NCI-H1092 (cell line): Measurements from ENCODE around the gene RHOXF2.
"Not testable (repeated sequence)": the region's sequence is repeated elsewhere in the genome, so short reads cannot be mapped to it uniquely, and the experiment has no call there.

Source experiments
- DNase-seq: peaks from one replicate; lab custom pipeline; 2025; lab: John Stamatoyannopoulos, UW

The RHOXF2 gene

GRCh38 chrX:120158313-120158712 is at the start of gene RHOXF2:
RHOXF2 (plus strand) TSS chrX:120158613; CDS start chrX:120158751, 138 bp downstream.
- DNase-seq = not testable (repeated sequence)

GRCh38 chrX:120109378-120109777 is 49.0 kb upstream of the RHOXF2 start:
- no peak for DNase-seq

- no peak for DNase-seq
These were observed 46.8 kb upstream of the RHOXF2 start for GRCh38 chrX:120111611-120112010.

GRCh38 chrX:120115438-120115963 is 42.9 kb upstream of the RHOXF2 start, which contains the start of gene RHOXF1:
RHOXF1 (minus strand) TSS chrX:120115913; CDS start chrX:120115862, 51 bp downstream.
- DNase-seq = no peak

GRCh38 chrX:120120223-120120622 is 38.2 kb upstream of the RHOXF2 start:
- DNase-seq = no peak

- no peak for DNase-seq
These were observed 33.0 kb upstream of the RHOXF2 start for GRCh38 chrX:120125444-120125843.

- not testable (repeated sequence) for DNase-seq
These were observed 30.0 kb upstream of the RHOXF2 start for GRCh38 chrX:120128306-120128846.

- no peak for DNase-seq
These were observed 22.3 kb upstream of the RHOXF2 start for GRCh38 chrX:120136128-120136527.

- DNase-seq = no peak
These were observed 21.6 kb upstream of the RHOXF2 start for GRCh38 chrX:120136840-120137239.

GRCh38 chrX:120137439-120137838 is 21.0 kb upstream of the RHOXF2 start:
- no peak for DNase-seq

- DNase-seq = no peak
These were observed 18.0 kb upstream of the RHOXF2 start for GRCh38 chrX:120140293-120140981.

GRCh38 chrX:120144178-120144844 is 14.1 kb upstream of the RHOXF2 start:
- DNase-seq = no peak

- no peak for DNase-seq
These were observed 13.0 kb upstream of the RHOXF2 start for GRCh38 chrX:120145295-120145925.

- not testable (repeated sequence) for DNase-seq
These were observed 12.1 kb upstream of the RHOXF2 start for GRCh38 chrX:120146323-120146722.

GRCh38 chrX:120147537-120147936 is 10.9 kb upstream of the RHOXF2 start:
- no peak for DNase-seq

GRCh38 chrX:120150109-120150744 is 8.2 kb upstream of the RHOXF2 start:
- not testable (repeated sequence) for DNase-seq

- not testable (repeated sequence) for DNase-seq
These were observed 673 bp downstream of the RHOXF2 start for GRCh38 chrX:120159086-120159485.

GRCh38 chrX:120193254-120193653 is 34.8 kb downstream of the RHOXF2 start:
- DNase-seq = not testable (repeated sequence)

GRCh38 chrX:120193720-120194119 is 35.3 kb downstream of the RHOXF2 start:
- DNase-seq = not testable (repeated sequence)

- not testable (repeated sequence) for DNase-seq
These were observed 37.4 kb downstream of the RHOXF2 start for GRCh38 chrX:120195786-120196185.

- not testable (repeated sequence) for DNase-seq
These were observed 38.3 kb downstream of the RHOXF2 start for GRCh38 chrX:120196626-120197283.
